ENCODE measurements around the gene PHLDA3. TPM values are rescaled to one million over a fixed set of nuclear protein-coding genes. Genes with fewer than 3 reads are reported as not detected.

Gene PHLDA3
- total RNA-seq = 10 to 100 TPM; 23.7 to 40.6 TPM

GRCh38 chr1:201468844-201469644, at the start of gene PHLDA3:
Gene PHLDA3, minus strand, starts transcription at chr1:201469188. Its CDS starts 402 bp downstream, at chr1:201468786.

GRCh38 chr1:201506557-201507359, 37.8 kb upstream of the PHLDA3 start, which contains the start of gene CSRP1:
Gene CSRP1, minus strand, starts transcription at chr1:201507123. Its CDS starts 10,820 bp downstream, at chr1:201496303.

Other genes with a start within 250 kb of the PHLDA3 start
- 1 to 10 TPM in 1 of 2 donors, under 1 TPM in 1; 1.00 to 1.0 TPM for gene PKP1, start 185.7 kb downstream of the PHLDA3 start, total RNA-seq
- under 1 TPM in 1 of 2 donors, not detected in 1; under 0.01 TPM for gene TNNT2, start 91.5 kb downstream of the PHLDA3 start, total RNA-seq
- gene LAD1, start 69.9 kb downstream of the PHLDA3 start, total RNA-seq = under 1 TPM in 1 of 2 donors, not detected in 1; 0.34 TPM
- not detected for gene TNNI1, start 47.5 kb downstream of the PHLDA3 start, total RNA-seq
- gene CSRP1, start 37.9 kb upstream of the PHLDA3 start, total RNA-seq = 100 to 1,000 TPM; 316 to 386 TPM
- gene NAV1, start 69.9 kb upstream of the PHLDA3 start, total RNA-seq = 10 to 100 TPM; 16.3 to 18.6 TPM